Measurements from ENCODE around the gene SYNE2.
"Not testable (repeated sequence)": the region's sequence is repeated elsewhere in the genome, so short reads cannot be mapped to it uniquely, and the experiment has no call there.

SYNE2 gene

GRCh38 chr14:64040044-64040443, 187.2 kb downstream of the SYNE2 start:
- no peak for DNase-seq

- not testable (repeated sequence) for DNase-seq
Measured at GRCh38 chr14:64043296-64043695, 190.5 kb downstream of the SYNE2 start.

DNA sequence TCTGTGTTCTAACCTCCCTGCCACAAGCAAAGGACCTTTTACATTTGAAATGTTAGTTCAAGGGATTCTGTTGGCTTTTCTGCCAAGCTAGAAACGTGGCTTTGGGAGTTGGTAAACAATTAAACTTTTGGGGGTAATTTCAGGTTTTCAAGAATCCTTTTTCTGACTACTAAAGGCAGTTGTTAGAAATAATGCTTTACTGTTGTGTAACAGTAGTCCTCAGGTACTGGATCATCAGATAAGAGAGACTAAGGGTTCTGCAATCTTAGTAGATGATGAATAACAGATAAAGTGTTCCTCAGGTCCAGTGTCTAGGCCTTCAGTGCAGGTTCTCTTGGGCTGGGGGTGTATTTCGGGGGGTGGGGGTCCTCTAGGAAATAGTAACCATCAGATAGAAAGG, 192.3 kb downstream of the SYNE2 start:
- no peak for DNase-seq

GRCh38 chr14:64049616-64050381, 197.0 kb downstream of the SYNE2 start:
- no peak for DNase-seq

DNA sequence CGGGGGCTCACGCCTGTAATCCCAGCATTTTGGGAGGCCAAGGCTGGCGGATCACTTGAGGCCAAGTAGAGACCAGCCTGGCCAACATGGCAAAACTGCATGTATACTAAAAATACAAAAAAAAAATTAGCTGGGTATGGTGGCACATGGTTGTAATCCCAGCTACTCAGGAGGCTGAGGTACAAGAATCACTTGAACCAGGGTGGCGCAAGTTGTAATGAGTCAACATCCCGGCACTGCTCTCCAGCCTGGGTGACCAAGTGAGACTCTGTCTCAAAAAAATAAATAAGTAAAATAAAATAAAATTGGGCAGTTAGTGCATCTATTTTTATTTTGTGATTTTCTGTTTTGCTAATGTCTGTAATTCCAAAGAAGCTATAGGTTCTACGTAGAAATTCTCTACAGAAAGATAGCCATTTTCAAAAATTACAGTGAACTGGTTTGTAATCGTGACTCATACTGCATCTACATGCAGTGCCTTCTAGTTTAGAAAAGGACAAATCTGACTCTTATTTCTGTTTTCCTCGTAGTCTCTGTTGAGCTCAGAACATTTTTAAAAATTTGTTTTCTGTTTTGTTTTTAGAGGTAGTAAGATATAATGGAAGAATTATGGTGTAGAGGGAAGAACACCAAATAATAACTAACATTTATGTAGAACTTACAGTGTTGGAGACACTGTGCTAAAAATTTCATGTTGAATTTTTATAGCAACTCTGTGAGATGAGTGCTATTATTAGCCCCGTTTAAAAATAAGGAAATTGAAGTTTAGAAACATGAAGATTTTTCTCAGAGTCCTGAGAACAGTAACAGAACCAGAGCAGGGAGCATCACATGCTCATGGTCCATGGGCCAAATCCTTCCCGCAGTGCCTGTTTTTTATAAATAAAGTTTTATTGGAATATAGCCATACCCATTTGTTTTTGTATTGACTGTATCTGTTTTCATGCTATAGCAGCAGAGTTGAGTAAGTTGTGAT, 201.2 kb downstream of the SYNE2 start:
- DNase-seq = no peak

GRCh38 chr14:64059454-64060198, 206.8 kb downstream of the SYNE2 start:
- DNase-seq = no peak

- DNase-seq = no peak
Measured at GRCh38 chr14:64060199-64060545, 207.4 kb downstream of the SYNE2 start.

DNA sequence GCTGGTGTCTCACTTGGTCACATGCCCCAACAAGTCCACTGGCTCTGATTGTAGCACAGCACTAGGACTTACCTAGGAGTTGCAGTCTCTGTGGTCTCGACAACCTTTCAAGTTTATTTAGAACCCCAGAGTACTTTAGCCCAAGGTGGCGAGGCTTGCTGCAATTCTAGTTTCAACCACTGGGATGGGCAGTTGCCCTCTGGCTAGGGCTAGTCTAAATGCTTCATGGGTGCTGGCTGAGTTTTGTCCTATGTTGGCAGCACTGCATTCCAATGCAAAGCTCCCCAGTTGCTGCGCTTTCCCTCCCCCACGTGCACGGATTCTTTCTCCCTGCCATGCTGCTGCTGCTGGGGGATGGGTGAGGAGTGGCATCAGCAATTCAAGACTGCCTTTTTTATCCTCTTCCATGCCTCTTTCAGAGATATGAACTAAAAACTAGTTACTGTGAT, 207.9 kb downstream of the SYNE2 start:
- DNase-seq = no peak

DNA sequence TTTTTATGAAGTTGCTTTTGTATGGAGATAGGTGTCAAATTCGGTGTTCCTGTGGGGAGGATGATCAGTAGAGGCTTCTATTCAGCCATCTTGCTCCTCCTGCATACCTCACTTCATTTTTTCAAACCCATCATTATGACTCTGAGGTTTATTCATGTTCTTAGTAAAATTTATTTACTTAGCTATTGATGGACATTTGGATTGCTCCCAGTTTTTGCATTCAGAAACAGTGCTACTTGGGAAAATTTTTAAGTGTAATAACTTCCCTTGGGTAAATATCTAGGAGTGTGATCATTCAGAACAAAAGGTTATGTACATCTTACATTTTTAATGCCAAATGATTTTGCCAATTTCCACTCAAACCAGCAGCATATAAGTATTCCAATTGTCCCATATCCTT, 208.3 kb downstream of the SYNE2 start:
- no peak for DNase-seq

GRCh38 chr14:64061706-64062105, 208.9 kb downstream of the SYNE2 start:
- DNase-seq = no peak

DNA sequence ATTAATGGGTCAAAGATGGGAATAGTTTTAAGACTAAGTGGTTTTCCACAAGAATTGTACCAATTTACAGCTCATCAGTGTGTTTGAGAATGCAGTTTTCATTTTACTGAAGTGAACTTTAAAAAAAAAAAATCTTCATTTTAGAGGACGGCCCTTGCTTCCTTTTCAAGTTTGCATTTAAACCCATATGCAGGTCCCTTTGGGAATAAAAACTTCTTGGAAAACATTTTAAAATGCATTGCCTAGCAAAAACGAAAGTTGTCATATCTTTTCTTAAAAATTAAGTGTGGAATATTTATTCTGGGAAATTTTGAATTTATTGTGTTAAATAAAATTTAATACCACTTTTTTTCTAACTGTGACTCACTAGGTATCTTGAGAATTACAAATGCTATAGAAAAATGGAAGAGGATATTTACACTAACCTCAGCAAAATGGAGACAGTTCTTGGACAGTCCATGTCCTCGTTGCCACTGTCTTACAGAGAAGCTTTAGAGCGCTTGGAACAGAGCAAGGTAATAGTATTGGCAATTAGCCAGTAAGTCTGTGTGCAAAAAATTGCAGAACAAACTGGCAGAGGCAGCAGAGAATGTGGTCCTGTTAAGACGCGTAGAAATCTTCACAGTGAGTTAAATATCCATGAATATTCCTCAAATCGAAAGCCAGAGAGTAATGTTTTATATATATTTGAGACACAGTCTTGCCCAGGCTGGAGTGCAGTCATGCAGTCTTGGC, 209.7 kb downstream of the SYNE2 start:
- no peak for DNase-seq

- no peak for DNase-seq
Measured at GRCh38 chr14:64064447-64064846, 211.6 kb downstream of the SYNE2 start.

- no peak for DNase-seq
Measured at GRCh38 chr14:64069634-64070359, 217.0 kb downstream of the SYNE2 start.

GRCh38 chr14:64074961-64075612, 222.3 kb downstream of the SYNE2 start:
- DNase-seq = no peak

- DNase-seq = no peak
Measured at GRCh38 chr14:64075613-64076005, 222.8 kb downstream of the SYNE2 start.

GRCh38 chr14:64080452-64080851, 227.6 kb downstream of the SYNE2 start:
- no peak for DNase-seq

DNA sequence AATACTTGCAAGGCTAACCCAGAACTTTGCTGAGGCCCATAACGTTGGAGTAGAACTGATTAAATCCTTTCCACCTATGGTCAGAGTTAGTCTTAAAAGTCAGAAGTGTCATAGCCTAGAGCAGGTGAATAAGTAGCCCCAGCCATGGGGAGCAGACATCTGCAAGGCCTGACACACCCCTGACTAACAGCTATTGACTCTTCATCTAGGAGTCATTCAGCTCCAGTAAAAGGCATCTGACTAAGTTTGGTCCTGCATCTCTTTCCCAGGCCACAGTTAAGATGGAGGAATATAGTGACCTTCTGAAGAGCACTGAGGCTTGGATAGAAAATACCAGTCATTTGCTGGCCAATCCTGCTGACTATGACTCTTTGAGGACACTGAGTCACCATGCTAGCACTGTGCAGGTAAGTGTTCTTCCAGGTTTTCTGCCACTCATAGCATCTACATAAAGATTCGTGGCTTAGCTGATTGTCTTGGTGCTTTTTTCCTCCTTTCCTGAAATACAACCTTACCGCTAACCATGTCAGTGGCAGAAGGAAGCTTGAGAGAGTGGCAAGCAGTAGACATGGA, 228.5 kb downstream of the SYNE2 start:
- no peak for DNase-seq

GRCh38 chr14:64082837-64083236, 230.0 kb downstream of the SYNE2 start:
- no peak for DNase-seq

- DNase-seq = no peak
Measured at GRCh38 chr14:64088647-64088964, 235.8 kb downstream of the SYNE2 start.

DNA sequence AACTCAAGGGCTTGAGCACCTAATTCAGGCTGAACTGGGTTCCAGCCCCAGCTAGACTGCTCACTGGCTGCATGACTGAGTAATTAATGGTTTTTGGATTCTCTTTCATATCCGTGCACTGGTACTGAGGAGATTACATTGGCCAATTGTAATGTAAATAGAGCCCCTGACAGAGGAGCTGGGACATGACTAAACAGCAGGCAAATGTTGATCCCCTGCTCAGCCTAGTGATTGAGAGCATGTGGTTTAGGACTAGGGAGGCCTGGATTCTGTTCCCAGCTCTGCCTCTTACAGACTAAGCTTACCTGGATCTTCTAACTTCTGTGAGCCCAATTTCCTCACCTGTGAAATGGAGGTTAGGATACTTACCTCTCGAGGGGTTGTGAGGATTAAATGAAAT, 237.1 kb downstream of the SYNE2 start:
- no peak for DNase-seq

GRCh38 chr14:64091217-64091616, 238.4 kb downstream of the SYNE2 start:
- DNase-seq = no peak
